ENCODE results near the gene MED10.

MED10 gene

DNA sequence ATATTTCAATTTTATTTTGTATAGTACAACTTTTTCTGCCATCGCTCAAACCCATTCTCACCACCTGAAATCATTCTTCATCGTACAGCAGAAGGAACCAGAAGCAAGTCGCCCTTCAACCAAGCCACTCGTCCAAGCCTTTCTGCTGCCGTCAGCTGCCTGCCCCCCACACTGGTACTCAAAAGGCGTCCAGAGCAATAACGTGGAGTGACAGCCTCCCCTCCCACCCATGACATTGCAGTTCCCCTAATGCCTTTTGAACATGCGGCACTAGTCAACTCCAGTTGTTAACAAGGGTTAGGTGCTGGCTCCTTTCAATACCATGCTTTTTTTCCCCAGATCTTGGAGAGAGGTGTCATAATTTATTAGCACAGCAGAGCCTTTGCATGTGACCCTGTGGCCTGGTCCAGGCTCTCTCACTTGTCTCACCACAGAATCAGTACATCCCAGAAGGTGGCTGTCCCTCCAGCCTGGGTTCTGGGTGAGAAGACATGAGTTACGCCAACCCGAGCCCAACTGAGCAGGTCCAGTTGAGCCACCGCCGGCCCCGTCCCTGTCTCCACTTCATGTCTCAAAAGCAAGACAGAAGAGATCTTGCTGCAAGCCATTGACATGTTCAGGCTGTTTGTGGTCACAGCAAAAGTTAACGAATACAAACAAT is 20.4 kb upstream of the MED10 start:
- DNase-seq: no peak

DNA sequence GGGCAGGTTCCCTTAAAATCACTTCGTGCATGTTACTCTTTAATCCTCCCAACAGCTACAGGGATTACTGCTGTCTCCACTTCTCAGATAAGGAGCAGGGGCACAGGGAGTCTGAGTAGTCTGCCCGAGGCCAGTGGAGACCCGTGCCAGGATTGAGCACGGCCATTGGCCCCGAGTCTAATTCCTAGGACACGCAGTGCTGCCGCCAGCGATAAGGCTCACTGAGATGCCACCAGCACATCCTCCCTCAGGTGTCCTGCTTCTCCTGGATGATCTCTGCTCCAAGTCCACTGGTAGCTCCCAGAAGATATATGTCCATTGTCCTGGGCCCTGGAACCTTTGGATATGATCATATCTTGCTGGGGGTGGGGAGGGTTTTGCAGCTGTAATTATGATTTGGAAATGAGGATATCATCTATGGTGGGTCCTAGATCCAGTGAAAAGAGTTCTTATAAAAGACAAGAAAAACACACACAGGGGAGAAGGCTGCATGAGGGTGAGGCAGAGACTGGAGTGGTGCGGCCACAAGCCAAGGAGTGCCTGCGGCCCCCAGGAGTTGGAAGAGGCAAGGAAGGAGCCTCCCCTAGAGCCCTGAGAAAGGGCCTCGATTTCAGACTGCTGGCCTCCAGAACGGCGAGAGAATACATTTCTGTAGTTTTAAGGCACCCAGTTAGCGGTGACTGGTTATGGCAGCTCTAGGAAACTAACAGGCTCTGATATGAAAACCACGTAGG is 19.4 kb upstream of the MED10 start:
- DNase-seq: no peak

DNA sequence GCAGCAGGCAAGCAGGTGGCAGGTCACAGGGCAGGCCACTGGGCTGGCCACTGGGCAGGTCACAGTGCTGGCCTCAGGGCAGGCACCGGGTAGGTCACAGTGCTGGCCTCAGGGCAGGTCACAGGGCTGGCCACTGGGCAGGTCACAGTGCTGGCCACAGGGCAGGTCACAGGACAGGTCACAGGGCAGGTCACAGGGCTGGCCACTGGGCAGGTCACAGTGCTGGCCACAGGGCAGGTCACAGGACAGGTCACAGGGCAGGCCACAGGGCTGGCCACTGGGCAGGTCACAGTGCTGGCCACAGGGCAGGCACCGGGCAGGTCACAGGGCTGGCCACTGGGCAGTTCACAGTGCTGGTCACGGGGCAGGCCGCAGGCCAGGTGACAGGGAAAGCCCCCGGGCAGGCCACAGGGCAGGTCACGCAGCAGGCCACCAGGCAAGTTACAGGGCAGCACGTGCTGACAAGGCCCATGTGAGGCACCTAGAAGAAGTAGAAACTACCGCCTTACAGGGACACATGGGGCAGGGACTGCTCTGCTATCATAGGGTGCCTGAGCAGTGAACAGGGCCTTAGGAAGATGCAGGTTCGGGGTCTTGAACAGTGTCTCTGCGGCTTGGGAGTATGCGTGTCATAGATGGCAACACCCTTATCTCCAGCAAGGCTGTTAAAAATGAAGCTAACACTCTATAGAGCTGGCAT is 18.6 kb upstream of the MED10 start:
- DNase-seq: no peak

DNA sequence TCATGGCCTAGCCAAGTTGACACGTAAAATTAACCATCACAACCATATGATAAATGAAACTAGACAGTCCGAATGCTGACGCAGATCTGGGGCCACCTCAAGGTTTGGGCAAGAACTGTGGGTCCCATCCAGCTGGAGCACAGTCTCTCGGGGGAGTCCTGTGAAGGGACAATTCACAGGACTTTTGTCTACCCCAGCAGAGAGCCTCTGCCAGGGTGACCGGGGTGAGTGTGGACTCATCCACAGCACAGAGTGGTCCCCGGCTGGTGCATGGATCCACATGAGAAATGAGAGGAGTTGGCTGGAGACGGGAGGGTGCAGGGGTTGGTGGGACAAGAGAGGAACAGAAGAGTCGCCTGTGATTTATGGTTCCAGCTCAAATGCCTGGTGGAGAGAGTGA is 17.7 kb upstream of the MED10 start:
- no peak for DNase-seq

DNA sequence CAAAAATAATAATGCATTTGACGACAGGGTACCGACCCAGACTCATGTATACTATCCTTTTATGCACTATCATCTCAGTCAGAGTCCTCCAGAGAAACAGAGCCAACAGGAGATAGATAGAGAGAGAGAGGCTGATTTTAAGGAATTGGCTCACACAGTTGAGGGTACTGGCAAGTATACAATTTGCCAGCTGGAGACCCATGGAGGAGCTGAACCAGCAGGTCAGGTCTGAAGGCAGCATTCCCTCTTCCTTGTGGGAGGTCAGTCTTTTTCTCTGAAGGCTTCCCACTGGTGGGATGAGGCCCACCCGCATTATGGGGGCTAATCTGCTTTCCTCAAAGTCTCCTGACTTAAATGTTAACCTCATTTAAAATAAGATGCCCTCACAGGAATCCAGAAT is 17.3 kb upstream of the MED10 start:
- no peak for DNase-seq

DNA sequence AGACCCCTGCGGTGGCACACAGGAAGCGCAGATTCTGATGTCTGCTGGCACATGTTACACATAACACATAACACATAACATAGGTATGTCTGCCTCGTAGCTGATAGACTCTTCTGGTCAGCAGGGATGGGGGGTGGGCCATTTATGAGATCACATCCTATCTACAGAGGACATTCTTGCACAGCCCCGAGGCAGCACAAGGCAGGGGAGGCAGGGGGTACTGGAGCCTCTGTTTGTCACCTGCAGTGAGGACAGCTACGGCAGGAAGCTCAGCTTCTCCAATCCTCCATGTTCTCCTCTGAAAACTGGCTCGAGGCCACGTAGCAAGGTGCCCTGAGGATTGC is 16.7 kb upstream of the MED10 start:
- DNase-seq: no peak

DNA sequence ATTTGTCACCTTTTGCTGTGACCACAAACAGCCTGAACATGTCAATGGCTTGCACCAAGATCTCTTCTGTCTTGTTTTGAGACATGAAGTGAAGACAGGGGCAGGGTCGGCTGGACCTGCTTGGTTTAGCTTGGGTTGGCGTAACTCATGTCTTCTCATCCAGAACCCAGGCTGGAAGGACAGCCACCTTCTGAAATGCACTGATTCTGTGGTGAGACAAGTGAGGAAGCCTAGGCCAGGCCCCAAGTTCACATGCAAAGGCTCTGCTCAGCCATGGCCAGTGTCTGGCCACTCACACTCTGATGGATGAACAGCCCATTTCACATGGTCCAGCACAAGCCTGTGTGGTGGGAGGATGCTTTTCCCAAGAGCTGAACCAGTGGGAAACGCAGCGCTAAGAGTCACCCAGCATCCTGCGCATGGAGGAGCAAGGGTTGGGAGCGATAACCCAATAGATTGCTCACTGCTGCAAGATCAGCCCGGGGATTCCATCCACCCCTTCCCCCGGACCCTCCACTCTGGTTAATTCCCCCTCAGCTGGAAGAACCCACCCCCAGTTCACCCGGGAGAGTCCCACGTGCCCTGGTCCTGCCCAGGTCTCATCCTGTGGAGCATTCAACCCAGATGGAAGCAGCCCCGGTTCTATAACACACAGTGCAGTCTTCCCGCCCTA is 16.2 kb upstream of the MED10 start:
- no peak for DNase-seq

DNA sequence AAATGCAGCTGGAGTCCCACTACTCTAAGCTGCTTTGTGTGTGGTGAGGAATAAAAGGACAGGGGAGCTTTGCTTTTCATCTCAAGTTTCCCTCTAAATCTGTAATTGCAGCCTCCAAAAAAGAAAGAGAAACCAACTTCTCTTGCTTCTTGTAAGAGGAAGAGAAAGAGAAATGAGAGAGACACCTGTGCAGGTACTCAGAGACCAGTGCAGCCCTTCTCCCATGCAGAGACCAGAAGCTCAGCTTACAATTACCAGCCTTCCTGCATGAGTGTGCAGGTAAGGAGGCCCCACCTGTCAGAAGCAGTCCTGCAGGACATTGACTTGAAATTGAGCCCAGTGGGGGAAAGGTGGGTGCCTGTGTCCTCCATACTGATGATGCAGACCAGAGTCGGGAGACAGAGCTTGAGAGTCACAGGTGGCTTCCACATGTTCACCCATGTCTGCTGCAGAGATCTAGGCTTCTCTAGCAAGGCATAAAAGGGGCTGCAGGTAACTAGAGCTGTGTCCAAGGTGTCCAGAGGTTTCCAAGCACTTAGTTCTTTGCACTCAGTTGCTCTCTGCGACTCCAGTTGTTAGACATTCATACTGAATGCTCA is 15.3 kb upstream of the MED10 start:
- DNase-seq: no peak

DNA sequence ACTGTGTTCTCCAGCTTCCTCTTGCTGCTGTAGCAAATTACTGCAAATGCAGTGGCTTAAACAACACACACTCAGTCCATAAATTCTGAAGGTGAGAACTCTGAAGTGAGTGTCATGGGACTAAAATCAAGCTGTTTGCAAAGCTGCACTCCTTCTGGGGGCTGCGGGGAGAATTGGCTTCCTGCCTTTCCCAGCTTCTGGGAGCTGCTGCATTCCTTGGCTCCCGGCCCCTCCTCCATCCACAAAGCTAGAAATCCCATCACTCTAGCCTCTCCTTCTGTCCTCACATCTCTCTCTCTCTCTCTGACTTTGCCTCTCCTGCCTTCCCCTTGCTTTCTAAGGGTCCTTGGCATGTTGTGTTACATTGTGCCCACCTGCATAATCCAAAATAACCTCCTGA is 14.2 kb upstream of the MED10 start:
- no peak for DNase-seq

DNA sequence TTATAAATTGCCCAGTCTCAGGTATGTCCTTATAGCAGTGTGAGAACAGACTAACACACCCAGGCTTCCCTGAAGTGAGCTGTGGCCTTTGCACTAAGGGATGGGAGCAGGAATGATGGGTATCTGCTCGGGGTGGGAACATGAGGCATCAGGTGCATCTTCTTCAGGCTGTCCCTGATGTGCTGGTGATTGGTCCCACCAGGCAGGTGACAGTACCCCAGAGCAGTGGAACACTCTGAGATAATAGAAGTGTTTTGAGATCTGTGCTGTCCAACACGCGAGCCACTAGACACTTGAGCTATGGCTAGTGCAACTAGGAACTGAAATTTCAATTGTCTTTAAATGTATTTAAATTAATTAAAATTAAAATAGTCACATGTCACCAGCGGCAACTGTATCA is 12.8 kb upstream of the MED10 start:
- DNase-seq: no peak

DNA sequence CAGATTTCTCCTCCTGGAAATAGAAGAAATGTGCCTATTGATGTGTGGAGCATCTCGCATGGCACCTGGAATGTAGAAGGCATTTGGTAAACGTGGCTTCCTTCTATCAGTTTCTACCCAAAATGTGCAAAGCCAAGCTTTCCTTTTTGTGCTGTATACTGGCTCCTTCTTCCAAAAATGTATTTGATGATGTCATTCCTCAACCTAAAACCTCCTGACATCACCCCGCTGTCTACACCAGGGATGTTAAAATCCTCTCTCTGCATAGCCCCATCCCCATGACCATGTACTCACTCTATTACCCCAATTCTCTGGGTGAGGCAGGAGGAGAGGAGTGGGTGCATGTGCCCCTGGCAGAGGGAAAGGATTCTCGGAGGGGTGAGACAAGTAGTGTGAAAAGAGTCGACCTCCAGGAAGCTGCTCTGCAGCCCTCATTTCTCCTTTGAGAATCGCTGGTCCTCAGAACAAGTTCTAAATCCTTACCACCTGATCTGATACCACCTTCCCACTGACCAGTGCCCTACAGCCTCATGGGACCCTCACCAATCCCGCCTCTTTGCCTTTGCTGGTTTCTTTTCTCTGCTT is 11.7 kb upstream of the MED10 start:
- no peak for DNase-seq

DNA sequence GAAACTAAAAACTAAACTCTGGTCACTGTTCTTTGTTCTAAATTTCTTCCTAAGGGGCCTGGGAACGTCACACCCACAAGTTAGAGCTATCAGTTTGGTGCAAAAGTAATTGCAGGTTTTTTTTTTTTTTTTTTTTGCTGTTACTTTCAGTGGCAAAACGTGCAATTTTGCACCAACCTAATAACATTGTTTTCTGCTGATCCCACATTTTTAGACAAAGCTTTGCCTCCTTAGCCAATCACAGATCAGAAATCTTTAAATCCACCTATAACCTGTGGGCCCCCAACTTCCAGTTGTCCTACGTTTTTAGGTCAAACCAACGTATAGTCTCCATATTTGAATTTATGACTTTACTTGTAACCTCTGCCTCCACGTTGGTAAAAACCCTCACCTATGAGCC is 11.1 kb upstream of the MED10 start:
- no peak for DNase-seq

DNA sequence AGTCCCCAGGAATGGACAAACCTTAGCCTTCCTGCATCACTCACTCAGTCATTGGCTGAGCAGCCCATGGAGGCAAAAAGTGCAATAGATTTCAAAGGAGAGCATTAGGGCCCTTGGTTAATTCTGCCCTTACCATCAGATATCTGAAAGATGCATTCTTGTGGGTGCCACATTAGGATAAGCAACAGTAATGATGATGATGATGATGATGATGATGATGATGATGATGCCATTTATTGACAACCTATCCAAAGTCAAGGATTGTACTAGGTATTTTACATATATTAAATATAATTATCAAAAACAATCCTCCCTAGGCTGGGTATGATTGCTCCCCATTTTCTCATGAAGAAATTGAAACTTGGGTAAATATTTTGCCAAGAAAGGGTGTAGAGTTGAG is 9.6 kb upstream of the MED10 start:
- no peak for DNase-seq

DNA sequence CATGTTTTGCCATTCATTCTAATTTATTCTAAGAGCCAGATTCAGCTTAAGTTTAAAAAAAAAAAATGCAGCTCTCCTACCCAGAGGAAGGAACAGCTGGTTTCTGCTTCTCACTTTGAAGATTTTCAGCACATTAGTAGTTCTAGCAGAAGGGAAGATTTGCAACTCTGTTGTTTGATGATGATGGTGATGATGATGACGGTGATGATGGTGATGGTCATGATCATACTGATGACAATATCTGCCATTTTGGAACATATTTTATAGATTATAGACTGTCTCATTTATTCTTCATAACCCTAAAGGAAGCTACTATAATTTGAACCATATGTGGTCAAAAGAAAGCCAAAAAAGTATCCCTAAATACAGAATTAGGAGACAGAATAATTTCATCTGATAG is 7.9 kb upstream of the MED10 start:
- no peak for DNase-seq

DNA sequence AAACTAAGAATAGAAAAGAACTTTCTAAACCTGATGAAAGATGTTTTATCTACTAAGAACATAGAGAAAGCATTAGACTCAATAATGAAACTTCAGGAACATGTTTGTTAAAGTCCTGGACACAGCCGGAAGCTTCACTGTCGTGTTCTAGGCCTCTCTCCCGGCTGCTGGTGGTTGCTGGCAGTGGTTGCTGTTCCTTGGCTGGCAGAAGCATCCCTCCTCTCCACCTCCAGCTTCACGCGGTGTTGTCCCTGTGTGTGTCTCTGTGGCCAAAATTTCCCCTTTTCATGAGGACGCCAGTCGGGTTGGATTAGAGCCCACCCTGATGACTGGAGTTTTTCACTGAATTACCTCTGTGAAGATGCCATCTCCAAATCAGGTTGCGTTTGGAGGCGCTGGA is 6.5 kb upstream of the MED10 start:
- DNase-seq: no peak

DNA sequence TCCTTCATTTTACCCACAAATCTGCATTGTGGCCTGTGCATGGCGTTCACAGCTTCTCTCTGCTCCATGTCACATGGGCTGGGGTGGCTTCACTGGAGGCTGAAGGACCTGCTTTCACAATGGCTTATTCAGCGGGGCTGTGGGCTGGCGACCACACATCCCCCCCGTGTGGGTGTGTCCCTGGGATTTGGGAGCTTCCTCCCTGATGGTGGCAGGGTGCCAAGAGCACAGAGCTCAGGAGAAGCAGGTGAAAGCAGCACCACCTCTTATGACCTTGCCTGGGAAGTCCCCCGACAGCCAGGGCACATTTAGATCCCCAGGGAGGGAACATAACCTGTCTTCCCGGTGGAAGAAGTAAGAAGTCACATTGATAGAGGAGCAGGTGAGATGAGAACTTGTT is 5.0 kb upstream of the MED10 start:
- no peak for DNase-seq

DNA sequence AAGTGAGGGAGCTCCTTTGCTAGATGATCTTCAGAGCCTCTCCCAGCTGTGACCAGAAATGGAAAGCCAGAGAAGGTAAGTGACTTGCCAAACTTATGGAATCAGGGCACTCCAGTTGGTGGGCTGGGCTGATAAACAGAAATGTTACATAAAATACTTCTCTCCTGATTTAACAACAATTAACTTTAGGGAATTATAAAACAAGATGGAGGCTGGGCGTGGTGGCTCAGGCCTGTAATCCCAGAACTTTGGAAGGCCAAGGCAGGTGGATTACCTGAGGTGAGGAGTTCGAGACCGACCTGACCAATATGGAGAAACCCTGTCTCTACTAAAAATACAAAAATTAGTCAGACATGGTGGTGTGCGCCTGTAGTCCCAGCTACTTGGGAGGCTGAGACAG is 899 bp upstream of the MED10 start:
- DNase-seq: no peak

DNA sequence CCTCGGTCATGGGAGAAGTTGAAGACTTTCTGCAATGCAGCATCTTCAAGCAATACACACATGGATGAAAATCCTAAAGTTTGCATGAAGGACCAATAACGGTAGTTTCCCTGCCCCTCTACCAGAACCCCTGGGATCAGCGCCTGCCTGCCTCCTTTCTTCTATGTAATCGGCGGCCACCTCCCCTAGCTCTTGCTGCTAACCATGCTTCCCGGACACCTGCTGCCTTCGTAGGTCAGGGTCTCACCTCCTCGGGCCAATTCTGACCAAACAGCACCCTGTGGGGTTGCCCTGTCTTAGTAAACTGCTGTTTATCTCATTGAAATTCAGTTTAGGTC is 388 bp upstream of the MED10 start:
- no peak for DNase-seq

DNA sequence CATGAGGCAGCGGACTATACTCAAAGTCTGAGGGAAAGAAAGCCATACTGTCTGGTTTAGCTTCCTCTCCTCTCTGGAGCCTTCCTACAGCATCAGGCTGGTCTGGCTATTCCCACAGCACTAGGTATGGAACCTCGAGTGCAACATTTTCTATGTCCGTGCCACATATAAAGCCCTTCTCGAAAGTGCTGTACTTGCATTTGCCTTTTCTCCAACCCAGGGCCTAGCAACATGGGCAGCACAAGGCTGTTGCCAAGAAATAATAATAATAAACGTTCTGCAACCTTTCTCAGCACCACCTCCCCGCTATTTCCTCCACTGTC is 804 bp downstream of the MED10 start:
- no peak for DNase-seq

DNA sequence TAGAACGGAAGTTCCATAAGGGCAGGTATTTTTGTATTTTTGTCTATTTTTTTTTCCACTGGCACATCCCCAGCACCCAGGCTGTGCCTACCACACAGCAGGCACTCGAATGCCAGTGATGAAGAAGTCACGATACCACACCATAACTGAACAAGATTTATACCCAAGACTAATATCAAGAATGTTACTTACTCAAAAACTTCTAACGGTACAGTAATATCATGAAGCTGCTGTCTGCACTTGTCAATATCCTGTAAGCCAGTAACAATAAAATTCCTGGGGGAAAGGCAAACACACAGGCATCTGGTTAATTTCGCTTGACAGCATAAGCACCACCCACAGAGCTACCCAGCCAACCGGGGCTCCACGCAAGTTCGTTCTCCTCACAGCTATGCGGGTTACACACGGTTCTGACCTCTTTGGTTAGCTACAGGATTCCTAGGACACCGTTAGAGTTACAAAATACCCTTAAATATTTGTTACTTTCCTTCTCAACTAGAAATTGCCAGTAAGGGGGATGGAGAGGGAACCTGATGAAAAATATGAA is 1.3 kb downstream of the MED10 start:
- DNase-seq: no peak

DNA sequence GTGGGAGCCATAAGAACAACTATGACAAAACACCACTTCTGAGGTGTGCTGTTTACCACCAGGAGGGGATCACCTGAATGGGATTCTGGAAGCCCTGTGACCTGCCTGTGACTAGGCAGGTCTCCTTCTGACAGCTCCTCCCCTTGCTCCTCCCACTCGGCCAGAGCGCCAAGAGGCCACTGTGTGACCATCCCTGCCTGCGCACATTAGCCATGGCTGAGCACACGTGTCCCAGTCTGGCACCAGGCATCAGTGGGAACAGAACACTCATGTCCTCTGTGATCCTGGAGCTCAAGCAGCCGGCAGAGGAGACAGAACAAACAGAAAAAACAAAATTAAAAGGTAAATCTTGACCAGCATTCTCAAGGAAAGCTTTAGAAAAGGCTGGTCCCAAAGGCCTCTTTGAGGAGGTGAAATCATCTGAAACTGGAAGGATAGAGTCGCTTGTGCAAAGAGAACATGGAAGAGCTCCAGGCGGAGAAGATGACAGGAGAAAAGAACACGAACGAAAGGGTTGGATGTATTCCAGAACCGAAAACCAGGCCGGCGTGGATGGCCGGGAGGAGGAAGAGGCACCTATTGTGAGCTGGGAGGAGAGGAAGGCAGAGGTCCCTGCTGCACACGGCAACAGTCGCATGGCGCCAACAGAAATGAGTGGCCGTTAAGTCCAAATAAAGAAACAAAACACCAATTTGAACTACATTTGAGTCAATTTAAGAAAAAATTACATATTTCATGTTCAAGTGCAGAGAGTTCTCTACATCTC is 5.1 kb downstream of the MED10 start:
- no peak for DNase-seq
